Measurements from ENCODE around the gene MACROD2. TPM values are rescaled to one million over a fixed set of nuclear protein-coding genes. Genes with fewer than 3 reads are reported as not detected.

Gene MACROD2
- total RNA-seq, 4 donors from 2014 or later: 1.8 to 4.8 (median 2.9) TPM

DNA sequence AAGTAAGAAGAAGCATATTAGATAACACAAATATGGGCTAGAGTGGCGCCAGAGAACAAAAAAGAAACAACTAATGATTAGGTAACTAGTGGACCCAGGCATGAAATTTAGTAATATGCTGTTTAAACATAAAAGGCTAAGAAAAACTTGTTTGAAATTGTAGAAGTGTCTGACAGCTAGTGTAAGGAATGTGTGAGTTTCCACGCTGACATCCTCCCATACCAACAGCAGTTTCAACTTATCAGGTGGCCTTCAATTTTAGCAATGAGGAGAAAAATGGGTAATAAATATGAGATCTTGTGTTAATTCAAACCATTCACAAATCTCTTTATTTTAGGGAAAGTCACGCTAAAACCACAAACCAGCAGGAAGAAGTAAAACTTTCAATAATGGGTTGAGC is 782.3 kb downstream of the MACROD2 start:
- H3K4me1 ChIP-seq: peaks cover 0 to 5% (median 0%) of the 10 kb centered on the region in 3 donors
- WGBS, 2 donors: 72% methylated on average over 3 of the region's 3 CpGs
- no peak overlapping the region for H3K4me3 ChIP-seq
- intact Hi-C loops (cut with DNase I): no loop called here
- H3K9me3 ChIP-seq: no peaks in the 10 kb centered on the region
- H3K36me3 ChIP-seq: no peaks in the 10 kb centered on the region
- no peak overlapping the region for H3K27ac ChIP-seq
- no peak for DNase-seq
- TF ChIP-seq CTCF (IDR thresholded peaks at IDR 0.05) (no peak), POLR2A (IDR thresholded peaks at IDR 0.05) (no peak)
- H3K27me3 ChIP-seq: no peaks in the 10 kb centered on the region

GRCh38 chr20:14778096-14778495 is 782.8 kb downstream of the MACROD2 start:
- TF ChIP-seq POLR2A (IDR thresholded peaks at IDR 0.05): no peak
- Histone ChIP-seq H3K4me1 (peaks cover 0 to 5% (median 0%) of the 10 kb centered on the region in 3 donors), H3K27ac (no peak overlapping the region), H3K4me3 (no peak overlapping the region), H3K9me3 (no peaks in the 10 kb centered on the region), H3K36me3 (no peaks in the 10 kb centered on the region), H3K27me3 (no peaks in the 10 kb centered on the region)
- WGBS, 2 donors: 85 to 88% methylated on average over 6 of the region's 6 CpGs
- no peak for DNase-seq
- intact Hi-C loops (cut with DNase I): no loop called here

- Histone ChIP-seq H3K9me3 (no peaks in the 10 kb centered on the region), H3K27ac (no peak overlapping the region), H3K4me3 (no peak overlapping the region), H3K4me1 (peaks cover 0 to 5% (median 0%) of the 10 kb centered on the region in 3 donors), H3K27me3 (no peaks in the 10 kb centered on the region), H3K36me3 (no peaks in the 10 kb centered on the region)
- TF ChIP-seq POLR2A (IDR thresholded peaks at IDR 0.05): no peak
- TF ChIP-seq CTCF (IDR thresholded peaks at IDR 0.05): no peak
- intact Hi-C loops (cut with DNase I): no loop called here
- no peak for DNase-seq
- 86 to 98% methylated on average over 3 of the region's 3 CpGs for WGBS, 2 donors
Measured at GRCh38 chr20:14778875-14779274, 783.6 kb downstream of the MACROD2 start.

- no peak overlapping the region for H3K27ac ChIP-seq
- H3K4me1 ChIP-seq: peaks cover 0 to 5% (median 0%) of the 10 kb centered on the region in 3 donors
- 57 to 69% methylated on average over 2 of the region's 2 CpGs for WGBS, 2 donors
- H3K36me3 ChIP-seq: no peaks in the 10 kb centered on the region
- H3K9me3 ChIP-seq: no peaks in the 10 kb centered on the region
- no peaks in the 10 kb centered on the region for H3K27me3 ChIP-seq
- no peak for DNase-seq
- TF ChIP-seq CTCF (IDR thresholded peaks at IDR 0.05) (no peak), POLR2A (IDR thresholded peaks at IDR 0.05) (no peak)
- intact Hi-C loops (cut with DNase I): no loop called here
- no peak overlapping the region for H3K4me3 ChIP-seq
Measured at GRCh38 chr20:14780508-14780907, 785.2 kb downstream of the MACROD2 start.

- no peaks in the 10 kb centered on the region for H3K36me3 ChIP-seq
- H3K4me3 ChIP-seq: no peak overlapping the region
- 64 to 79% methylated on average over 2 of the region's 2 CpGs for WGBS, 2 donors
- no peaks in the 10 kb centered on the region for H3K9me3 ChIP-seq
- H3K27me3 ChIP-seq: no peaks in the 10 kb centered on the region
- intact Hi-C loops (cut with DNase I): no loop called here
- no peak overlapping the region for H3K27ac ChIP-seq
- H3K4me1 ChIP-seq: no peaks in the 10 kb centered on the region
- DNase-seq: no peak
- no peak for TF ChIP-seq POLR2A (IDR thresholded peaks at IDR 0.05)
- no peak for TF ChIP-seq CTCF (IDR thresholded peaks at IDR 0.05)
Measured at GRCh38 chr20:14782731-14783130, 787.4 kb downstream of the MACROD2 start.

DNA sequence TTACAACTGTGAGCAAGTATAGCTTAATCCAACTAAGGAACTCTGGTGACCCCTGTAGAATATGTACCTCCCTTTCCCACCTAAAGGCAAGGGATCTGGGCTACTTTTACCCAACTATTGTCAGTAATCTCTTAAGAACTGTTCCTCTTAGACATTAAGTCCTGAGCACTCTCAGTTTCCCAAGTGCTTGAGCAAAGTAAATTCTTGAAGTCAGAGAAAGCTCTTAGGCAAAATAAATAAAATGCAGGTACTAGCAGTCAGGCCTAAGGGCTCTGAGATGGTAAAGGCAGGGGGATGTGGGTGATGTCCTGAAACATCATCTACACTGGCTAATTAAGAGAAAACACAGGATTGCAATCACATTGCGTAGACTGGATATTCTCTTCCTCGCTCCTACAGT is 788.5 kb downstream of the MACROD2 start:
- DNase-seq: no peak
- intact Hi-C loops (cut with DNase I): no loop called here
- Histone ChIP-seq H3K4me3 (no peak overlapping the region), H3K27ac (no peak overlapping the region), H3K9me3 (no peaks in the 10 kb centered on the region), H3K36me3 (no peaks in the 10 kb centered on the region), H3K27me3 (no peaks in the 10 kb centered on the region), H3K4me1 (no peaks in the 10 kb centered on the region)
- TF ChIP-seq CTCF (IDR thresholded peaks at IDR 0.05) (no peak), POLR2A (IDR thresholded peaks at IDR 0.05) (no peak)
- WGBS, 2 donors: 92 to 100% methylated on average over 2 of the region's 2 CpGs
